IMR-90 (cell line): Measurements from ENCODE around the gene HLA-DOB. TPM values are rescaled to one million over a fixed set of nuclear protein-coding genes. Genes with fewer than 3 reads are reported as not detected.

Source experiments
- ATAC-seq: fragments of 200-7000 bp; cut with Tn5 transposase; 2 replicates; pipeline ENCODE4 v1.9.1; 2020; ENCODE audit warnings: low read depth, mild to moderate bottlenecking, moderate library complexity
- BruUV-seq: library from RNA; stranded (reverse); fragments of 400-500 nt; replicated peaks from 2 replicates; lab custom pipeline; 2021; lab: Mats Ljungman, UMichigan
- CTCF ChIA-PET: fragments of 300-600 bp; formaldehyde crosslinking; extraction: SDS; loops from one replicate; lab custom pipeline; 2021; ENCODE audit warnings: antibody characterized with exemption; lab: Yijun Ruan, JAX
- POLR2A ChIA-PET: fragments of 300-600 bp; sonication (Branson Sonifier 250); formaldehyde crosslinking; loops from one replicate; lab custom pipeline; 2022; ENCODE audit warnings: antibody characterized with exemption; ENCODE audit not compliant: unreplicated experiment; lab: Charles Lee
- DNase-seq: peaks from one replicate; pipeline ENCODE4 v3.0.0; 2013
- H2AFZ ChIP-seq: replicated peaks from 2 replicates; pipeline ENCODE3; 2013; ENCODE audit warnings: low read length, mild to moderate bottlenecking; ENCODE audit not compliant: poor library complexity
- H2AK5ac ChIP-seq: 2 replicates; pipeline ENCODE4 v1.6.1; 2013; ENCODE audit warnings: low read depth, low read length, inconsistent platforms
- H2AK9ac ChIP-seq: replicated peaks from 2 replicates; pipeline ENCODE3; 2013; ENCODE audit warnings: mild to moderate bottlenecking, low read depth, low read length, moderate library complexity; ENCODE audit not compliant: poor library complexity
- H2BK120ac ChIP-seq: 2 replicates; pipeline ENCODE4 v1.6.1; 2013; ENCODE audit warnings: low read depth, low read length, inconsistent platforms
- H2BK15ac ChIP-seq: 3 replicates; pipeline ENCODE4 v1.6.1; 2013; ENCODE audit warnings: low read depth, low read length, inconsistent platforms
- H2BK20ac ChIP-seq: 2 replicates; pipeline ENCODE4 v1.6.1; 2013; ENCODE audit warnings: low read depth, mild to moderate bottlenecking, inconsistent platforms, low read length, moderate library complexity
- H2BK5ac ChIP-seq: 2 replicates; pipeline ENCODE4 v1.6.1; 2013; ENCODE audit warnings: mild to moderate bottlenecking, low read depth, low read length, inconsistent platforms; ENCODE audit not compliant: poor library complexity, severe bottlenecking
- H3K14ac ChIP-seq: replicated peaks from 2 replicates; pipeline ENCODE4 v1.6.1; 2013; ENCODE audit warnings: low read depth, low read length, inconsistent platforms
- H3K18ac ChIP-seq: 2 replicates; pipeline ENCODE4 v1.6.1; 2013; ENCODE audit warnings: low read depth, low read length, control low read depth
- H3K23ac ChIP-seq: 2 replicates; pipeline ENCODE4 v1.6.1; 2013; ENCODE audit warnings: low read depth, low read length, inconsistent platforms
- H3K27ac ChIP-seq: 2 replicates; pipeline ENCODE4 v1.5.1; 2013; ENCODE audit warnings: mild to moderate bottlenecking, control low read depth, low read length; ENCODE audit not compliant: insufficient read depth
- H3K27me3 ChIP-seq: 2 replicates; pipeline ENCODE4 v1.6.1; 2013; ENCODE audit warnings: low read length; ENCODE audit not compliant: control insufficient read depth, insufficient read depth
- H3K36me3 ChIP-seq: 2 replicates; pipeline ENCODE4 v1.6.1; 2013; ENCODE audit warnings: low read length, mixed read lengths; ENCODE audit not compliant: control insufficient read depth, insufficient read depth
- H3K4ac ChIP-seq: 2 replicates; pipeline ENCODE4 v1.6.1; 2013; ENCODE audit warnings: low read depth, low read length, inconsistent platforms
- H3K4me1 ChIP-seq: 2 replicates; pipeline ENCODE4 v1.6.1; 2013; ENCODE audit warnings: low read length, mixed read lengths; ENCODE audit not compliant: control insufficient read depth, insufficient read depth
- H3K4me2 ChIP-seq: 2 replicates; pipeline ENCODE4 v1.6.1; 2013; ENCODE audit warnings: low read depth, mild to moderate bottlenecking, control low read depth, low read length, moderate library complexity
- H3K4me3 ChIP-seq: 2 replicates; pipeline ENCODE4 v1.5.1; 2013; ENCODE audit warnings: low read depth, mild to moderate bottlenecking, control low read depth, low read length, moderate library complexity; ENCODE audit not compliant: insufficient read depth
- H3K56ac ChIP-seq: 2 replicates; pipeline ENCODE4 v1.6.1; 2013; ENCODE audit warnings: low read length, inconsistent platforms; ENCODE audit not compliant: insufficient read depth; ENCODE audit errors: extremely low read depth
- H3K79me1 ChIP-seq, 2 experiments: 2 replicates each; pipeline ENCODE4 v1.6.1; 2013; ENCODE audit warnings: low read length in 2 of 2, inconsistent platforms in 1 of 2, low read depth in 1 of 2
- H3K9ac ChIP-seq: 2 replicates; pipeline ENCODE4 v1.6.1; 2013; ENCODE audit warnings: low read depth, low read length, control low read depth
- H3K9me1 ChIP-seq: 2 replicates; pipeline ENCODE4 v1.6.1; 2013; ENCODE audit warnings: low read length, inconsistent platforms; ENCODE audit not compliant: insufficient read depth
- H3K9me3 ChIP-seq: 2 replicates; pipeline ENCODE4 v1.6.1; 2013; ENCODE audit warnings: low read length; ENCODE audit not compliant: control insufficient read depth, insufficient read depth
- H4K20me1 ChIP-seq: 2 replicates; pipeline ENCODE4 v1.6.1; 2013; ENCODE audit warnings: low read length, inconsistent platforms; ENCODE audit not compliant: insufficient read depth
- H4K5ac ChIP-seq: 2 replicates; pipeline ENCODE4 v1.6.1; 2013; ENCODE audit warnings: mild to moderate bottlenecking, low read depth, low read length, control low read depth
- H4K8ac ChIP-seq, 2 experiments: 2 replicates each; pipeline ENCODE4 v1.6.1; 2013; ENCODE audit warnings: low read depth in 2 of 2, low read length in 2 of 2, control low read depth in 1 of 2, inconsistent platforms in 1 of 2
- H4K91ac ChIP-seq: 2 replicates; pipeline ENCODE4 v1.6.1; 2013; ENCODE audit warnings: low read depth, low read length, inconsistent platforms; ENCODE audit not compliant: insufficient read depth
- BHLHE40 ChIP-seq: fragments of 150-350 bp; IDR thresholded peaks from 2 replicates; pipeline ENCODE4 v1.6.1; 2016; ENCODE audit warnings: mild to moderate bottlenecking, low read depth, low read length
- CHD1 ChIP-seq: IDR thresholded peaks from 2 replicates; pipeline ENCODE4 v1.6.1; 2012; ENCODE audit warnings: low read depth, low read length, improper control_type of control experiment
- CTCF ChIP-seq: conservative IDR thresholded peaks from 2 replicates; pipeline ENCODE4 v1.5.1; 2012; ENCODE audit warnings: mild to moderate bottlenecking, low read depth, low read length, improper control_type of control experiment
- ELK1 ChIP-seq: fragments of 150-350 bp; IDR thresholded peaks from 2 replicates; pipeline ENCODE4 v1.6.1; 2016; ENCODE audit warnings: low read depth, mild to moderate bottlenecking, low read length, moderate library complexity, borderline replicate concordance
- FOS ChIP-seq: fragments of 150-350 bp; IDR thresholded peaks from 2 replicates; pipeline ENCODE4 v1.6.1; 2016; ENCODE audit warnings: low read depth, low read length
- MAFK ChIP-seq: IDR thresholded peaks from 2 replicates; pipeline ENCODE4 v1.6.1; 2012; ENCODE audit warnings: low read depth, low read length, improper control_type of control experiment
- MAZ ChIP-seq: IDR thresholded peaks from 2 replicates; pipeline ENCODE4 v1.6.1; 2012; ENCODE audit warnings: low read depth, mild to moderate bottlenecking, low read length, improper control_type of control experiment, moderate library complexity, borderline replicate concordance
- MXI1 ChIP-seq: IDR thresholded peaks from 2 replicates; pipeline ENCODE4 v1.6.1; 2012; ENCODE audit warnings: low read depth, mild to moderate bottlenecking, low read length, moderate library complexity, borderline replicate concordance
- NFE2L2 ChIP-seq: fragments of 150-350 bp; IDR thresholded peaks from 2 replicates; pipeline ENCODE4 v1.6.1; 2016; ENCODE audit warnings: low read depth, mild to moderate bottlenecking, low read length
- POLR2A ChIP-seq: IDR thresholded peaks from 2 replicates; pipeline ENCODE4 v1.6.1; 2012; ENCODE audit warnings: mild to moderate bottlenecking, low read depth, low read length
- RAD21 ChIP-seq: IDR thresholded peaks from 2 replicates; pipeline ENCODE4 v1.6.1; 2012; ENCODE audit warnings: low read length, improper control_type of control experiment
- RCOR1 ChIP-seq: IDR thresholded peaks from 2 replicates; pipeline ENCODE4 v1.6.1; 2012; ENCODE audit warnings: mild to moderate bottlenecking, low read length, improper control_type of control experiment; ENCODE audit not compliant: insufficient replicate concordance
- RFX5 ChIP-seq: IDR thresholded peaks from 2 replicates; pipeline ENCODE4 v1.8.0; 2012; ENCODE audit warnings: low read depth, mild to moderate bottlenecking, low read length, moderate library complexity
- SMC3 ChIP-seq: fragments of 150-350 bp; IDR thresholded peaks from 2 replicates; pipeline ENCODE4 v1.6.1; 2016; ENCODE audit warnings: low read depth, mild to moderate bottlenecking, antibody characterized with exemption, low read length, moderate library complexity
- USF2 ChIP-seq: fragments of 150-350 bp; IDR thresholded peaks from 2 replicates; pipeline ENCODE4 v1.6.1; 2017; ENCODE audit warnings: mild to moderate bottlenecking, antibody characterized with exemption, low read length, low read depth
- WGBS, 2 experiments: methylation state at CpG; one replicate each; pipeline versions ENCODE4 v1.1.5 to v1.1.7; 2013; ENCODE audit warnings: missing lambda C conversion rate in 2 of 2; ENCODE audit not compliant: insufficient read length in 1 of 2; ENCODE audit errors: extremely low coverage in 2 of 2; 5-methylcytosine and 5-hydroxymethylcytosine counted together
- dilution Hi-C: fragments of 300-500 bp; cut with HindIII; formaldehyde crosslinking; loops from one replicate; pipeline ENCODE4 v1.14.3; 2018; ENCODE audit warnings: low sequenced_read_pairs; ENCODE audit not compliant: unreplicated experiment
- in situ Hi-C: fragments of 300-500 bp; cut with MboI; formaldehyde crosslinking; loops from 3 replicates; pipeline ENCODE4 v1.14.3; 2019; ENCODE audit warnings: low sequenced_read_pairs, inconsistent platforms, mixed read lengths
- intact Hi-C: fragments of 100-400 bp; cut with micrococcal nuclease; formaldehyde crosslinking; loops from 2 replicates; pipeline ENCODE4 v1.10.0; 2022
- polyA plus RNA-seq, 3 experiments: library from polyadenylated mRNA; depleted of rRNA; stranded (reverse); fragments of >200 nt; gene quantifications; 2 replicates each; pipeline ENCODE4 v1.2.3, GENCODE V29; 2012; ENCODE audit warnings: low replicate concordance in 1 of 3
- total RNA-seq: library from RNA; depleted of rRNA; stranded (reverse); fragments of >200 nt; gene quantifications from 2 replicates; pipeline ENCODE4 v1.2.3, GENCODE V29; 2012

Gene HLA-DOB
- total and polyA plus RNA-seq, 2 of the 4 experiments (the other 2 are of a cell fraction) = 0.36 to 2.3 TPM

- dilution Hi-C loops = no loop called here
- no TSS peak for BruUV-seq
- Histone ChIP-seq H3K4me3 (peak overlapping the region; percentile 73), H3K56ac (peak overlapping the region; percentile 88), H2BK15ac (peak overlapping the region; percentile 50; the same call in 1 of the 3 replicates), H2AK5ac (peak overlapping the region; percentile 66), H4K91ac (peak overlapping the region; percentile 87), H2AK9ac (peak overlapping the region; percentile 98), H4K5ac (peak overlapping the region; percentile 57), H3K27ac (peak overlapping the region; percentile 67), H3K4me1 (0 out of 2 replicates have a peak, but pooled peaks cover 2% of the 10 kb centered on the region), H3K4ac (peak overlapping the region; percentile 98), H3K9ac (peak overlapping the region; percentile 81), H3K4me2 (peak overlapping the region; percentile 81), H2BK120ac (peak overlapping the region; percentile 90), H3K9me3 (no peaks in the 10 kb centered on the region), H3K18ac (peak overlapping the region; percentile 50), H4K20me1 (no peaks in the 10 kb centered on the region), H3K23ac (peak overlapping the region; percentile 97), H3K79me1 (peaks cover 0 to 25% of the 10 kb centered on the region in 2 experiments; a peak in 2 of 4 replicates), H2AFZ (peak overlapping the region; percentile 94), H3K14ac (peak overlapping the region; percentile 98), H3K36me3 (peaks cover 20% of the 10 kb centered on the region), H3K9me1 (peaks cover 9% of the 10 kb centered on the region; the same call in 1 of the 2 replicates), H2BK5ac (peak overlapping the region; percentile 74), H4K8ac (peak overlapping the region; percentile 31 to 92), H2BK20ac (0 out of 2 replicates have a peak overlapping the region, but pooled peaks have one; percentile 68), H3K27me3 (no peaks in the 10 kb centered on the region)
- intact Hi-C loops = no loop called here
- ChIA-PET POLR2A (interaction anchor here (0.5 kb wide), 1 partner anchor 10 kb away, joined by 4 read pairs; the partner anchor contains the start of gene TAP1), CTCF (no interaction called here)
- no peak for DNase-seq
- in situ Hi-C loops = no loop called here
- WGBS, 2 experiments = 2% methylated on average over 25 of the region's 28 CpGs; no CpG with 5 or more reads in 1 of the 2 experiments
- peak; percentile 2 for ATAC-seq
- TF ChIP-seq POLR2A (no peak), CTCF (no peak), CHD1 (no peak), NFE2L2 (no peak), FOS (no peak), RAD21 (no peak), USF2 (no peak), ELK1 (no peak), BHLHE40 (no peak), RCOR1 (no peak), SMC3 (no peak), RFX5 (no peak), MAZ (no peak), MAFK (no peak), MXI1 (no peak)
Measured at GRCh38 chr6:32843331-32843978, 26.7 kb upstream of the HLA-DOB start.
